ENCODE data around the gene SSBP2. TPM values are rescaled to one million over a fixed set of nuclear protein-coding genes. Genes with fewer than 3 reads are reported as not detected.
A peak's percentile ranks its signal among the peaks of the same experiment; 100 is the strongest.

Gene SSBP2
- polyA plus RNA-seq, 1 experiment = 74.3 TPM

DNA sequence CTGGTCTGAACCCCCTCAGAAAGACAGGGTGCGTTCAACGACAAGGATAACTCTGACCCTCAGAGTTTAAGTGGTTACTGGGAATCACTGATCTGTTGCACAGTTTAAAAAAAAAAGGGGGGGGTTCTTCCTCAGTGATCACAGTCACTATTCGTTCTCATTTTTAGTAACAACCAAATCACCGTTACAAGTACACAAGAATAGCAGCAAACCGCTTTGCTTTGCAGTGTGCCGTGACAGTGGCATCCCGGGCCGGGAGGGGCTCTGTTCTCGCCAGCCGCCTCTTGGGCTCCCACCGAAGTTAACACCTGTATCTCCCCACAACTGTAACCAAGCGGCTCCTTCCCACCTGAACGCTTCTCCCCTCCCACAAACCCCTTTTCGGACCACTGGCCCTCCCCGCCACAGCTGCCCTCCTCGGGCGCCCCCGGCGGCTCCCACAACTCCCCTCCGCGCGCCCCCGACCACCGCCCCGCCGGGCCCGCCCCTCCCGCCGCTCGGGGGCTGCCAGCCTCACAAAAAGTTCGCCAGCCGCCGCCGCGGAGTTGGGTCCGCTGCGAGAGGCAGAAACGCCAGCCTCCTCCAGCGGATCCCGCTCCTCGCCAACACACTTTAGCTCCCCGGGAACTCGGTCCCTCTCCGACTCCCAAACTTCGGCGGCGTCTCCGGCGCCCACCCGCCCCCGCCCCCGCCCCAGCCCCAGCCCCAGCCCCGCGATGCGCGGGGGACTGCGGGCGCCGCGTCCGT is 1.2 kb downstream of the SSBP2 start:
- POLR2A ChIA-PET = interaction anchor here (0.7 to 3.0 kb wide), 5 partner anchors 14 to 416 kb away, joined by 6 to 199 read pairs (median 11); no protein-coding TSS in a partner anchor
- CTCF ChIA-PET = interaction anchor here (0.7 to 2.3 kb wide), 8 partner anchors 107 to 449 kb away, joined by 3 to 9 read pairs (median 4); no protein-coding TSS in a partner anchor
- H3K4me3 ChIP-seq (ENCODE audit: low read depth, low read length) = peak overlapping the region; percentile 73
- no peak for TF ChIP-seq CTCF (IDR thresholded peaks at IDR 0.05; ENCODE audit: low read depth, low read length)
- no peak for DNase-seq (ENCODE audit: low read depth, low spot score)
- no peak overlapping the region for H3K27ac ChIP-seq (ENCODE audit: low read depth, low read length)
- no peaks in the 10 kb centered on the region for H3K27me3 ChIP-seq (ENCODE audit: control insufficient read depth, insufficient read depth, low read length)
- no peaks in the 10 kb centered on the region for H3K9me3 ChIP-seq (ENCODE audit: control insufficient read depth, insufficient read depth, low read length)

DNA sequence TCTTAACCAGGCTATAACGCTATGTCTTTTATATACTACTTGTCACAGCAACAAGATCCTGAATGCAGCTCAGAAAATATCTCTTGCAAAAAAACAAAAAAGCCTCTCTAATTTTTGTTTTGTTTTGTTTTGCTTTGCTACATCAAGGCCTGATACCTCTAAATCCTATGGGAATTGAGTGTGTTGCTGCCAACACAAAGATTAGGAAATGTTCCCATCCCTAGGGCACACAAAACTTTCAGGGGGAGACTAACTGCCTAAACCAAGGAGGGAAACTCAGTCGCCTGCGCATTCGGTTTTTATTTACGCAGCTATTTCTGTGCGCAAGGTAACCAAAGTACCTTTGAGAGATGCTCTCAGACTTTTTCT is 1.7 kb downstream of the SSBP2 start:
- ChIA-PET POLR2A (interaction anchor here (0.7 to 3.0 kb wide), 2 partner anchors 14 to 102 kb away, joined by 6 to 199 read pairs; no protein-coding TSS in a partner anchor), CTCF (interaction anchor here (0.7 to 0.9 kb wide), 5 partner anchors 242 to 449 kb away, joined by 3 to 4 read pairs (median 4); no protein-coding TSS in a partner anchor)
- no peak for DNase-seq (ENCODE audit: low read depth, low spot score)
- Histone ChIP-seq H3K27ac (ENCODE audit: low read depth, low read length) (no peak overlapping the region), H3K27me3 (ENCODE audit: control insufficient read depth, insufficient read depth, low read length) (no peaks in the 10 kb centered on the region), H3K4me3 (ENCODE audit: low read depth, low read length) (peak overlapping the region; percentile 73), H3K9me3 (ENCODE audit: control insufficient read depth, insufficient read depth, low read length) (no peaks in the 10 kb centered on the region)
- no peak for TF ChIP-seq CTCF (IDR thresholded peaks at IDR 0.05; ENCODE audit: low read depth, low read length)

GRCh38 chr5:81748556-81748955 is 2.3 kb downstream of the SSBP2 start:
- ChIA-PET CTCF (interaction anchor here (0.7 to 0.9 kb wide), 3 partner anchors 241 to 323 kb away, joined by 3 to 4 read pairs (median 4); no protein-coding TSS in a partner anchor), POLR2A (no interaction called here)
- Histone ChIP-seq H3K9me3 (ENCODE audit: control insufficient read depth, insufficient read depth, low read length) (no peaks in the 10 kb centered on the region), H3K4me3 (ENCODE audit: low read depth, low read length) (peak overlapping the region; percentile 8; the same call in 1 of the 2 replicates), H3K27ac (ENCODE audit: low read depth, low read length) (no peak overlapping the region), H3K27me3 (ENCODE audit: control insufficient read depth, insufficient read depth, low read length) (no peaks in the 10 kb centered on the region)
- no peak for DNase-seq (ENCODE audit: low read depth, low spot score)
- no peak for TF ChIP-seq CTCF (IDR thresholded peaks at IDR 0.05; ENCODE audit: low read depth, low read length)

GRCh38 chr5:81747030-81747429 is 3.9 kb downstream of the SSBP2 start:
- H3K27me3 ChIP-seq (ENCODE audit: control insufficient read depth, insufficient read depth, low read length) = no peaks in the 10 kb centered on the region
- TF ChIP-seq CTCF (IDR thresholded peaks at IDR 0.05; ENCODE audit: low read depth, low read length) = no peak
- no peak overlapping the region for H3K27ac ChIP-seq (ENCODE audit: low read depth, low read length)
- no peak for DNase-seq (ENCODE audit: low read depth, low spot score)
- ChIA-PET CTCF (no interaction called here), POLR2A (no interaction called here)
- H3K9me3 ChIP-seq (ENCODE audit: control insufficient read depth, insufficient read depth, low read length) = no peaks in the 10 kb centered on the region
- H3K4me3 ChIP-seq (ENCODE audit: low read depth, low read length) = no peak overlapping the region

DNA sequence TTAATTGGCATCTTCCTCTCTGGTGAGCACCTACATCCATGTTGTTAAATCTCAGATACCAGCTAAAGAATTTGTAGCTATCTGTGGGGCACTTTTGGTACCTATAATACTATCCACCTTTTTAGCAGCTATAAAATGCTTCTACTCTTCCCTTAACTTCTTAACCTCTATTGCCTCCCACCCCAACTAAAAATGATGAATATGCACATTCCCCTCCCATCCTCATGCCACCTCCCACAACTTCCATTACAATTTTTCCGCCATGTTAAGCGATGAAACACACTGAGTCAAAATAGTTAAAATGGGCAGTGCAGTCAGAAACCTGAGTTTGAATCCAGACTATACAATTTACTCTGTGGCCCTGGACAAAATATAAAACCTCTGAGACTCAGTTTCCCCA is 10.1 kb downstream of the SSBP2 start:
- TF ChIP-seq CTCF (IDR thresholded peaks at IDR 0.05; ENCODE audit: low read depth, low read length) = no peak
- Histone ChIP-seq H3K27ac (ENCODE audit: low read depth, low read length) (no peak overlapping the region), H3K27me3 (ENCODE audit: control insufficient read depth, insufficient read depth, low read length) (no peaks in the 10 kb centered on the region), H3K9me3 (ENCODE audit: control insufficient read depth, insufficient read depth, low read length) (no peaks in the 10 kb centered on the region), H3K4me3 (ENCODE audit: low read depth, low read length) (no peak overlapping the region)
- POLR2A ChIA-PET = interaction anchor here (0.9 kb wide), 1 partner anchor 10 kb away, joined by 3 read pairs; the partner anchor contains the start of gene SSBP2
- no peak for DNase-seq (ENCODE audit: low read depth, low spot score)
- CTCF ChIA-PET = interaction anchor here (0.6 to 0.7 kb wide), 3 partner anchors 60 to 519 kb away, joined by 3 to 4 read pairs (median 3); no protein-coding TSS in a partner anchor
